ENCODE measurements around the gene POLR2F.
"Not testable (repeated sequence)": the region's sequence is repeated elsewhere in the genome, so short reads cannot be mapped to it uniquely, and the experiment has no call there.

The POLR2F gene

GRCh38 chr22:37925767-37926166, 27.7 kb upstream of the POLR2F start:
- no peak for DNase-seq (ENCODE audit: low spot score)

- no peak for DNase-seq (ENCODE audit: low spot score)
Measured at GRCh38 chr22:37926358-37926757, 27.1 kb upstream of the POLR2F start.

- DNase-seq (ENCODE audit: low spot score): no peak
Measured at GRCh38 chr22:37926771-37927636, 26.5 kb upstream of the POLR2F start.

- DNase-seq (ENCODE audit: low spot score): no peak
Measured at GRCh38 chr22:37927637-37927936, 25.9 kb upstream of the POLR2F start.

- no peak for DNase-seq (ENCODE audit: low spot score)
Measured at GRCh38 chr22:37929390-37929789, 24.1 kb upstream of the POLR2F start.

GRCh38 chr22:37930270-37930951, 23.1 kb upstream of the POLR2F start:
- peak; percentile 64 for DNase-seq (ENCODE audit: low spot score)

- DNase-seq (ENCODE audit: low spot score): no peak
Measured at GRCh38 chr22:37930952-37931440, 22.5 kb upstream of the POLR2F start.

GRCh38 chr22:37931893-37932389, 21.6 kb upstream of the POLR2F start:
- no peak for DNase-seq (ENCODE audit: low spot score)

- no peak for DNase-seq (ENCODE audit: low spot score)
Measured at GRCh38 chr22:37932401-37932800, 21.1 kb upstream of the POLR2F start.

GRCh38 chr22:37932821-37933578, 20.5 kb upstream of the POLR2F start:
- no peak for DNase-seq (ENCODE audit: low spot score)

GRCh38 chr22:37933711-37934376, 19.7 kb upstream of the POLR2F start:
- DNase-seq (ENCODE audit: low spot score): peak; percentile 82

GRCh38 chr22:37940698-37941376, 12.7 kb upstream of the POLR2F start:
- DNase-seq (ENCODE audit: low spot score): no peak

GRCh38 chr22:37942133-37942532, 11.4 kb upstream of the POLR2F start:
- DNase-seq (ENCODE audit: low spot score): peak; percentile 50

GRCh38 chr22:37943136-37943824, 10.2 kb upstream of the POLR2F start:
- DNase-seq (ENCODE audit: low spot score): no peak

GRCh38 chr22:37943825-37944198, 9.7 kb upstream of the POLR2F start:
- DNase-seq (ENCODE audit: low spot score): no peak

GRCh38 chr22:37944423-37944822, 9.1 kb upstream of the POLR2F start:
- DNase-seq (ENCODE audit: low spot score): not testable (repeated sequence)

- DNase-seq (ENCODE audit: low spot score): not testable (repeated sequence)
Measured at GRCh38 chr22:37947142-37947795, 6.2 kb upstream of the POLR2F start.

GRCh38 chr22:37951305-37951704, 2.2 kb upstream of the POLR2F start:
- no peak for DNase-seq (ENCODE audit: low spot score)

- not testable (repeated sequence) for DNase-seq (ENCODE audit: low spot score)
Measured at GRCh38 chr22:37952629-37953028, 870 bp upstream of the POLR2F start.

GRCh38 chr22:37953062-37953436, 450 bp upstream of the POLR2F start:
- no peak for DNase-seq (ENCODE audit: low spot score)

Measured in left forelimb (tissue), 1 donor.